HepG2 (cell line): ENCODE data around the gene PXYLP1. TPM values are rescaled to one million over a fixed set of nuclear protein-coding genes. Genes with fewer than 3 reads are reported as not detected.

Experiments
- HNF4G ChIP-seq, 2 experiments: sonication (generic) in 1 of 2; formaldehyde crosslinking in 1 of 2; IDR thresholded peaks; 2 replicates each; pipeline versions ENCODE4 v1.4.0 to v1.6.1; 2011 to 2020; ENCODE audit warnings: borderline replicate concordance in 2 of 2, low read depth in 2 of 2, mild to moderate bottlenecking in 2 of 2, low read length in 1 of 2, missing genetic modification reagents in 1 of 2, moderate library complexity in 1 of 2
- PAXIP1 ChIP-seq: sonication (generic); formaldehyde crosslinking; conservative IDR thresholded peaks from 2 replicates; pipeline ENCODE4 v1.4.0; 2020; ENCODE audit warnings: mild to moderate bottlenecking, missing genetic modification reagents, moderate library complexity
- RARA ChIP-seq: IDR thresholded peaks from 2 replicates; pipeline ENCODE4 v1.6.1; 2016; ENCODE audit warnings: missing genetic modification reagents, missing compliant biosample characterization
- SRSF4 ChIP-seq: fragments of 200-400 bp; formaldehyde crosslinking; IDR thresholded peaks from one replicate; pipeline ENCODE4 v1.6.1; 2018; ENCODE audit warnings: mild to moderate bottlenecking, low read depth, low read length, moderate library complexity; ENCODE audit not compliant: poor library complexity, severe bottlenecking
- ZNF331 ChIP-seq: sonication (generic); formaldehyde crosslinking; IDR thresholded peaks from 2 replicates; pipeline ENCODE4 v1.4.0; 2020; ENCODE audit warnings: missing genetic modification reagents
- polyA plus RNA-seq, 8 experiments: library from polyadenylated mRNA; depleted of rRNA in 3 of 8; stranded (reverse) in 7 of 8; unstranded in 1 of 8; fragments of >200 nt; fragmentation: Illumina TruSeq in 4 of 8; extraction: Trizol in 4 of 8; gene quantifications; 2 replicates each; pipeline versions ENCODE4 v1.2.1 to v1.2.3, GENCODE V29; 2011 to 2016; ENCODE audit warnings: low read depth in 4 of 8, missing spikeins in 1 of 8, mixed read lengths in 1 of 8; ENCODE audit not compliant: insufficient read depth in 1 of 8
- total RNA-seq, 5 experiments: library from RNA; depleted of rRNA; stranded (reverse); fragments of >200 nt; fragmentation: Illumina TruSeq; extraction: Trizol; gene quantifications; 2 replicates each; pipeline ENCODE4 v1.2.3, GENCODE V29; 2016; ENCODE audit warnings: low read depth in 1 of 5
- TF ChIP-seq, protein P1 (sequence below): sonication (generic); formaldehyde crosslinking; IDR thresholded peaks from 2 replicates; pipeline ENCODE4 v1.5.0; 2020; ENCODE audit warnings: missing genetic modification reagents
- TF ChIP-seq, protein P2 (sequence below): sonication (generic); formaldehyde crosslinking; IDR thresholded peaks from 2 replicates; pipeline ENCODE4 v1.5.1; 2020; ENCODE audit warnings: mild to moderate bottlenecking, missing genetic modification reagents, moderate library complexity

Gene PXYLP1
- total and polyA plus RNA-seq, 2 of the 13 experiments (the other 11 are each of a cell fraction or from before 2014, with no cell fraction given), result 4.9 to 8.1 TPM

DNA sequence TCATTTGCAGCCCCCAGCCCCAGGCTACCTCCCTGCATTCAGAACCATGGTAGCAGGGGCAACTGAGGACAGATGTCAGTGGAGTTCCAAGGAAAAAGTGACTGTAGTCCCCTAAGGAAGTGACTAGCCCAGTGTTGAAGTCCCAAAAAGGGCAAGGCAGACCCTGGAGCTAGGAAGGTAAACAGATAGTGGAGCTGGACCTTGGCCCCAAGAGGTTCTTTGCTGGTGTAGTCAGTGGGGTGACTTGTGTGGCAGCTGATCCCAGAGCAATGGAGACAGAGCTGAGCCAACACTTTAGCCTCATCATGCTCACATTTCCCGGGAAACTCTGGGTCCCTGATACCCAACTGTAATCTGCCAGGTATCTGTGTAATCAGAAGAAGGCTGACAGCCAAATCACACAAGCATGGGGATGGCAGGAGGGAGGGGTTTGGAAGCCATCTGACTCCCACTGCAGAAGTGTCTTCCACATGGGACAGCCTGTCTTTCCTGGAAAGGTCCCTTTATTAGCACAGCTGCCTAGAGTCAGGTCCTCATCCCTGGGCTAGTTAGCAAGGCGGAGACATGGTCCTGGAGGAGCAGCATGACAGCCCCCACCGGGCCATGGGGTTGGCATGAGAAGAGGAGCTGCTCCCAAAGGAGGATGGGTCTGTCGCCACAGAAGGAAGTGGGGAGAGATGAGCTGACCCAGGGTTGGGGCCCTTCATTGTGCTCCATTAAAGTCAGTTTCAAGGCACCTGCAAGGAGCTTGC lies 39.8 kb downstream of the PXYLP1 start (continued):
- peak; percentile 59 for TF ChIP-seq PAXIP1 (CRISPR knock-in tag)
- peak; percentile 47; the same call in 1 of the 2 replicates for TF ChIP-seq HNF4G (IDR thresholded peaks at IDR 0.05; ENCODE audit: borderline replicate concordance, low read depth, low read length)
- no peak for TF ChIP-seq HNF4G (CRISPR knock-in tag; IDR thresholded peaks at IDR 0.05; ENCODE audit: borderline replicate concordance, low read depth)
- TF ChIP-seq, protein P1, sequence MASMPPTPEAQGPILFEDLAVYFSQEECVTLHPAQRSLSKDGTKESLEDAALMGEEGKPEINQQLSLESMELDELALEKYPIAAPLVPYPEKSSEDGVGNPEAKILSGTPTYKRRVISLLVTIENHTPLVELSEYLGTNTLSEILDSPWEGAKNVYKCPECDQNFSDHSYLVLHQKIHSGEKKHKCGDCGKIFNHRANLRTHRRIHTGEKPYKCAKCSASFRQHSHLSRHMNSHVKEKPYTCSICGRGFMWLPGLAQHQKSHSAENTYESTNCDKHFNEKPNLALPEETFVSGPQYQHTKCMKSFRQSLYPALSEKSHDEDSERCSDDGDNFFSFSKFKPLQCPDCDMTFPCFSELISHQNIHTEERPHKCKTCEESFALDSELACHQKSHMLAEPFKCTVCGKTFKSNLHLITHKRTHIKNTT, result no peak
- TF ChIP-seq RARA (CRISPR knock-in tag), result 0 out of 2 replicates have a peak, but pooled peaks have one; percentile 11
- TF ChIP-seq SRSF4, result no peak
- TF ChIP-seq, protein P2, sequence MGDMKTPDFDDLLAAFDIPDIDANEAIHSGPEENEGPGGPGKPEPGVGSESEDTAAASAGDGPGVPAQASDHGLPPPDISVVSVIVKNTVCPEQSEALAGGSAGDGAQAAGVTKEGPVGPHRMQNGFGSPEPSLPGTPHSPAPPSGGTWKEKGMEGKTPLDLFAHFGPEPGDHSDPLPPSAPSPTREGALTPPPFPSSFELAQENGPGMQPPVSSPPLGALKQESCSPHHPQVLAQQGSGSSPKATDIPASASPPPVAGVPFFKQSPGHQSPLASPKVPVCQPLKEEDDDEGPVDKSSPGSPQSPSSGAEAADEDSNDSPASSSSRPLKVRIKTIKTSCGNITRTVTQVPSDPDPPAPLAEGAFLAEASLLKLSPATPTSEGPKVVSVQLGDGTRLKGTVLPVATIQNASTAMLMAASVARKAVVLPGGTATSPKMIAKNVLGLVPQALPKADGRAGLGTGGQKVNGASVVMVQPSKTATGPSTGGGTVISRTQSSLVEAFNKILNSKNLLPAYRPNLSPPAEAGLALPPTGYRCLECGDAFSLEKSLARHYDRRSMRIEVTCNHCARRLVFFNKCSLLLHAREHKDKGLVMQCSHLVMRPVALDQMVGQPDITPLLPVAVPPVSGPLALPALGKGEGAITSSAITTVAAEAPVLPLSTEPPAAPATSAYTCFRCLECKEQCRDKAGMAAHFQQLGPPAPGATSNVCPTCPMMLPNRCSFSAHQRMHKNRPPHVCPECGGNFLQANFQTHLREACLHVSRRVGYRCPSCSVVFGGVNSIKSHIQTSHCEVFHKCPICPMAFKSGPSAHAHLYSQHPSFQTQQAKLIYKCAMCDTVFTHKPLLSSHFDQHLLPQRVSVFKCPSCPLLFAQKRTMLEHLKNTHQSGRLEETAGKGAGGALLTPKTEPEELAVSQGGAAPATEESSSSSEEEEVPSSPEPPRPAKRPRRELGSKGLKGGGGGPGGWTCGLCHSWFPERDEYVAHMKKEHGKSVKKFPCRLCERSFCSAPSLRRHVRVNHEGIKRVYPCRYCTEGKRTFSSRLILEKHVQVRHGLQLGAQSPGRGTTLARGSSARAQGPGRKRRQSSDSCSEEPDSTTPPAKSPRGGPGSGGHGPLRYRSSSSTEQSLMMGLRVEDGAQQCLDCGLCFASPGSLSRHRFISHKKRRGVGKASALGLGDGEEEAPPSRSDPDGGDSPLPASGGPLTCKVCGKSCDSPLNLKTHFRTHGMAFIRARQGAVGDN (CRISPR knock-in tag), result peak; percentile 25; the same call in 1 of the 2 replicates
- TF ChIP-seq ZNF331 (CRISPR knock-in tag), result no peak
